Activated CD8-positive, alpha-beta memory T cell treated with anti-CD3 and anti-CD28 coated beads, Interleukin-2, amount 50 U/mL, for 4 hours (primary cell): ENCODE results near the gene SPTLC1.
"Not testable (repeated sequence)": the region's sequence is repeated elsewhere in the genome, so short reads cannot be mapped to it uniquely, and the experiment has no call there.

ENCODE experiments used
- DNase-seq: peaks from one replicate; pipeline ENCODE4 v3.0.0-alpha.2; 2020

The SPTLC1 gene

DNA sequence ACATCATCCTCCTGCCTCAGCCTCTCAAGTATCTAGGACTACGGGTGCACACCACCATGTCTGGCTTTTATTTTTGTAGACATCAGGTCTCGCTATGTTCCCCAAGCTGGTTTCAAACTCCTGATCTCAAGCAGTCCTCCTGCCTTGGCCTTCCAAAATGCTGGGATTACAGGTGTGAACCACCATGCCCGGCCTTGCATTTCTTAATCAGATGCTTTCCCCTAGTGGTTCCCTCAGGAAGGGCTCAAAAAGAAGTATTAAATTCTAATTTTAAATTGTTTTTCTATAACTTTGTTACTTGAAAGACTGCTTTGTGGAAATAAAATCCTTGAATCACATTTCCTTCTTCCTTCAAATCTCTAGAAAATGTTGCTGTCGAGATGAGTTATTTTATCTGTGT lies 85.7 kb downstream of the SPTLC1 start:
- DNase-seq, result no peak

DNA sequence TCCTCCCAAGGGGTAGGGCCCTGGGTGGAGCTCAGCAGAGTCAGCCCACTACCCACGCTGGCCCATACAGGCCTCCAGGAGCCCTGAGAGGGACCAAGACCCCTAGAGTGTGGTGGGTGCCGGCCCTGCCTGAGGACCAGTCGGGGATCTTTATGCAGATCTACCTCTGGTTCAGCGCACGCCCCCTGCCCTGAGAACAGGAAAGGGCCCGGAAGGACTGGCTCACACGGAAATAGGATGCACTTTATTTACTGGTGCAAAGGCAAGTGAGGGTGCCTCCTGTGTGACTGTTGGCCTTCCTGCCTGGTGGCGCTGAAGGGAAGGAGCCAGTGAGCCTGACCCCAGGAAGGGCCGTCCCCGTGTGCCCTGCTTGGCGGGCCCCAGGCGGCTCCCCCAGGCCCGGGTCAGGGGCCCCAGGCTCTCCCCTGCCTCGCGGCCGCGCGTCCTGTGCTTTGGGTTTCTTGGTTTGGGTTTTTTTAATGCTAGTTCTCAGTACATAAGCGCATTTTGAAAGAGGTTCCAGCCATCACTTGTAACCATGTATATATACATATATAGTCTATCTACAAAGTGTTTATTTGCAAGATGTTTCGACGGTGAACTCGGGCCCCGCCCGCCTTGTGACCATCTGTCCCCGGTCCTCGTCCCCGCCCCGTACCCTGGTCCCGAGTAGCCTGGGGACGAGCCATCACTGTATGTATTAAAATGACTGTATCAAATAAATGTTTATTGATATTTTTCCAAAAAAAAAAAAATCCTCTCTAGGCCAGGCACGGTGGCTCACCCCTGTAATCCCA lies 88.8 kb downstream of the SPTLC1 start:
- no peak for DNase-seq

DNA sequence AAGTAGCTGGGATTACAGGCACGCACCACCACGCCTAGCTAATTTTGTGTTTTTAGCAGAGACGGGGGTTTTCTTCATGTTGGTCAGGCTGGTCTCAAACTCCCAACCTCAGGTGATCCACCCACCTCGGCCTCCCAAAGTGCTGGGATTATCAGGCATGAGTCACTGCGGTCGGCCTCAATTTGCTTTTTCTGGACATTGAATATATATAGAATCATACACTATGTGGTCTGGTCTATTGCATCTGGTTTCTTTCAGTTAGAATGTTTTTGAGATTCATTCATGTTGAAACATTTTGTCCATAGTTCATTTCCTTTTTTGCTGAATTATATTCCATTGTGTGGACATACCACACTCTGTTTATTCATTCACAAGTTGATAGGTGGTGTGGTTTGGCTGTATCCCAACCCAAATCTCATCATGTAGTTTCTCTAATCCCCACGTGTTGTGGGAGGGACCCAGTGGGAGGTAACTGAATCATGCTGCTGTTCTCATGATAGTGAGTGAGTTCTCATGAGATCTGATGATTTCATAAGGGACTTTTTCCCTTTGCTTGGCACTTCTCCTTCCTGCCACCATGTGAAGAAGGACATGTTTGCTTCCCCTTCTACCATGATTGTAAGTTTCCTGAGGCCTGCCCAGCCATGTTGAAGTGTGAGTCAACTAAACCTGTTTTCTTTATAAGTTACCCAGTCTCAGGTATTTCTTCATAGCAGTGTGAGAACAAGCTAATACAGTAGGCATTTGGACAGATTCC lies 93.2 kb downstream of the SPTLC1 start:
- not testable (repeated sequence) for DNase-seq

DNA sequence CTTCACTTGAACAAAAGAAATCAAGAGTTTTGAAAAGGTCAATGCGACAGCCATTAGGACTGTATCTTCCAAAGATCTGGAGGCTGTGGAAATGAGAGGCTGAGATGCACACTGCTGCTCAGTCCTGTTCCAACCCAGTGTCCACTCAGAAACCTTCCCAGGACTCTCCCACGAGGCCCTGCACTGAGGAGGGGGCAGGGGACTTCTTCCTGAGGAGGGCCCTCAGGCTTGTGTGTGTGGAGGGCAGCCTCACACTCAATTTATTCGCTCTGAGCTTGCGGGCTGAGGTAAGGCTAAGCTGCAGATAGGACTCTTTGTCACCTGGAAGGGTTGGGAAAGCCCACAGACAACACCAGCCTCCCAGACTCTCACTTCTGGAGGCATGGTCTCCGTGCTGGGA lies 95.6 kb downstream of the SPTLC1 start:
- no peak for DNase-seq

DNA sequence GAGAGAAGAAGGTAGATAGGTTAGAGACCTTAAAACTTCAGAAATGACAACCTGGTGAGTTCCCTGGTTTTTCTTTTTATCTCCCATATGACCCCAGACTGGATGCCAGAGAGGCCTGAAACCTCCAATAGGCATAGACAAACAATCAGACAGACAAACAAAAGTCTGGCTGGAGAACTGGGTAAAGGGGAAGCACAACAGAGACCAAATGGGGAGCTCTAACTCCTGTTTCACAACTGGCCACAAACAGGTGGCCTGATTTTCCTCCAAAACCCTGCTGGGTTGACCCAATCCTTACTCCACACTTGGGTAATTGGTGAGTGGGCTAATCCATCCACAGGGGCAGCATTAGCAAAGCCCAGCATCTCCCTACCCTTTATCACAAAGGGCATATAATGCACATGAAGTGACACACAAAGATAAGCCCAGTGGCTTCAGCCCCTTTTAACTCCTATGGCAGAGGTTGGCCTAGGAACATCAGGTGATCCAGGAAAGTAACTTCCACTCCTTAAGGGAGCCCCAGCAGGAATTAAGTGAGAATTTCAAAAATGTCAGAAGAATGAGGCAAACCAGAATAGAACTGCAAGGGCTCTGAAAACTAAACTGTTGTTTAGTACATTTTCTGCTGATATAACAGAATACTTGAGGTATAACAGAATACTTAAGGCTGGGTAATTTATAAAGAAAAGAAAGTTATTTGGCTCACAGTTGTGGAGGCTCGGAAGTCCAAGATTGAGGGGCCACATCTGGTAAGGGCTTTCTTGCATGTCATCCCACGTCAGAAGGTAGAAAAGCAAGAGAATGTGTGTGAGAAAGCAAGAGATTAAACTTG lies 104.3 kb downstream of the SPTLC1 start:
- no peak for DNase-seq

DNA sequence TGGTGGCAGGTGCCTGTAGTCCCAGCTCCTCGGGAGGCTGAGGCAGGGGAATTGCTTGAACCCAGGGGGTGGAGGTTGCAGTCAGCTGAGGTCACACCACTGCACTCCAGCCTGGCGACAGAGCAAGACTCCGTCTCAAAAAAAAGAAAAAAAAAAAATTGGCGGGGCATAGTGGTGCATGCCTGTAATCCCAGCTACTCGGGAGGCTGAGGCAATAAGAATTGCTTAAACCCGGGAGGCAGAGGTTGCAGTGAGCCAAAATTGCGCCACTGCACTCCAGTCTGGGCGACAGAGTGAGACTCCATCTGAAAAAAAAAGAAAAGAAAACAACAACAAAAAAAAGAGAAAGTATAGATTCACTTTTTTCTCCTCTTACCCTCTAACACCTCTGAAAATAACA lies 105.0 kb downstream of the SPTLC1 start:
- not testable (repeated sequence) for DNase-seq

DNA sequence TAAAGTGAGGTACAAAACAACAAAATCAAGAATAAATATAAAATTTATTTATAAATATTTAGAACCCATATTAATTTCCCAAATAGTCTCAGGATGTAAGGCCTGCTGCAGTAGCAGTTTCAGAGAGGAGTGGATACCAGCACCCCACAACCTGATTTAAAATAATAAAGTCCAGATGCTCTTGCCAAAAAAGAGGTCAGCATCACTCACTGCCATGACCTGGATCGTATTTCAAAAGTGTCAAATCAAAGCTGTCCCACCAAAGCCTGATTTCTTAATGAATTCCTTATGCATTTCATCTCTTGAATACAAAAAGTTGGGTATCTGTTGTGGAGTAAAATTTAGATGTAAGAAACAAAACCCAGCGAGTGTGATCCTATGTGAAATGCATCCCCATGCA lies 107.2 kb downstream of the SPTLC1 start:
- DNase-seq, result no peak

DNA sequence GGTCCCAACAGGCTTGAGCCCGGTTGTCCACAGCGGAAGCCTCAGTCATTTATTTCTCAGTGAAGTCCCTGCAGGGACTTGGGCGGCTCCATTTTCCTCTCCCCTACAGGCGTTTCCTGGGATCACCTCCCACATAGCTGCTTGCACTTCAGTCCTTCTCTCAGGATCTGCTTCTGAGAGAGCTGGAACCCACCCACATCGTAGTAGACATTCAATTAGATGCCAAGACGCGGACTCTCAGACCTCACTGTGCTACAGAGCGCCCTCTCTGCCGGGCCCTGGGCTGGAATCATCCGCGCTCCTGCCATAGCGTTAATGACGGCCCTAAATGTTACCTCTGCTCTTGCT lies 111.2 kb downstream of the SPTLC1 start:
- no peak for DNase-seq

DNA sequence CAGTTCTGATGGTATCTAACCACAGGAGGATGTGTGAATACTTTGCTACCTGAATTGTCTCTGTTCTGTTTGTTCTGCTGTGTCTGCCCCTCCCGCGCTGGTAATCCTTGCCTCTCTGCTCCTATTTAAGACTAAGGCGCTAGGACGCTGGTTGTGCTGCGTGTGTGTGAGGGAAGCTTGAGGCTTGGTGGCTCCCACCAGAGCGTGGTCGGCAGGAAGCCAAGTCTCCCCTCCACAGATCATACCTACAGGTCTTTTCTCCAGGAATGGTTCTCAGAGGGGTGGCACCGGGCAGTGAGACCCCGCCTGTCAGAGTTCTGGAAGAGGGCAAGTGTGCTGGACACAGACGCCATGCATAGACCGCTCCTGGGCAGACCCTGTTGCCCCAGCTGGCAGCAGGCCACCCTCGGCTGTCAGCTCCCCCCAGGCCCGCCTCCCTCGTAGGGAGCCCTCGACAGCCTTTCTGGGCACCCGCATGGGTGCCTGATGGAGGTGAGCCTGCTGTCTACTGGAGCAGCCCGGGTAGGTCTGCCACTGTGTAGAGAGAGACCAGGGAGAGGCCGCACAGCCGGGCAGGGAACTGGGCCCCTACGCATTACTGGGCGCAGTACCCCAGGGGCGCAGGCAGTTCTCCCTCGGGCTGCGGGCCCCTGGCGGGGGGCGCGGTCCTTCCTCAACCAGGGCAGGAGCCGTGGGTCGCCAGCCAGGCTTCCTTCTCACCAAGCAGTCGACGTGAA lies 111.7 kb downstream of the SPTLC1 start:
- no peak for DNase-seq

DNA sequence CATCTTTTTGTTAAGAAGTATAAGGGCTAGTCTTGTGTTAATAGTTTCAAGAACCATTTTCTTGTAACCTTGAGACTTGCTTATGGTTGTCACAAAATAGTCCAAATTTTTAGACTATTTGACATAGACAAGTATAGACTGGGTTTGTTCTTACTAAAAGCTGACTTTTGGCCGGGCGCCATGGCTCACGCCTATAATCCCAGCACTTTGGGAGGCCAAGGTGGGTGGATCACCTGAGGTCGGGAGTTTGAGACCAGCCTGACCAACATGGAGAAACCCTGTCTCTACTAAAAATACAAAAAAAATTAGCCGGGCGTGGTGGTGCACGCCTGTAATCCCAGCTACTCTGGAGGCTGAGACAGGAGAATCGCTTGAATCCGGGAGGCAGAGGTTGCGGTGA lies 113.3 kb downstream of the SPTLC1 start:
- not testable (repeated sequence) for DNase-seq

DNA sequence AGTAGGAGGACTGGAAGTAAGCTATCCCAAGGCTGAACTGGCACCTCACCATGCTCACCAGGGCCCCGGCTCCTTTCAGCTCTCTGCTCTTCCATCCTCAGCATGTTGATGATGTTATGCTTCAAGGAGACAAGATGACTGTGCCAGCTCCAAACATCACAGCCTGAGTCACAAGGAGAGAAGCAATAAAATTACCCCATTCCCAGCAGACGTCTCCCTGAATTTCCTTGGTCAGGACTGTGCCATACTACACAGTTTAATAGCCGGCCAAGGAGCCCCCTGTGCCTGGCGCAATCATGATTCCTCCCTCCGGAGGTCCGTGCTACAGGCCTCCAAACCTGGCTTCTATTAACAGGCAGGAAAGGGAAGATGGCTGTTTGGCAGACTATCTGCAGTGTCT lies 114.0 kb downstream of the SPTLC1 start:
- DNase-seq, result no peak

DNA sequence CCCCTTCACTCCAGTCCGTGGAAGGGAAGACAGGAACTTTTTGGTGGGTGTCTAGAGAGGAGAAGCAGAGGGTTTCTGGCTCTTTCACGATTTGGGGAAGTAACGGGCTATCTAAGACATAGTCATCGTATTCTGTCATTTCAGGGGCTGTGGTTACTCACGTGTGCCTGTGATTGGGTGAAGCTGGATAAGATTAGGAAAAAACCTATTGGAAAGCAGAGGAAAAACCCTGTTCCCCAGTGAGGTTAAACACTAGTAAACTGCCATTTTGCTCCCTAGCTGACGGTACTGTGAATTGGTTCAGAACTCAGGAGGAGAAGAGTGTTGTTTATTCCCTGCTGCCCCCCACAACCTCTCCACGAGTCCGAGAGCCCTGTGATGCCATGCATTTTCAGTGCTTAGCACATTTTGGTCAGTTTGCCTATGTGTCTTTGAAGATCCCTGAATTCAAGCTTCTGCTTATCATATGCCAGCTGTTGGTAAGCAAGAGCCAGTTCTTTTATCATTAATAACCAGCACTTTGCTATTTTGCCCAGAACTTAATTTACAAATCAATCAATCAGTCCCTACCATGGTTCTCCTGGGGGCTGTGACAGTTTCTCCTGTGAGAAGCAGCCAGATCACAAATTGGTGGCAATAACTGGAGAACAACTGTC lies 120.1 kb downstream of the SPTLC1 start:
- no peak for DNase-seq

DNA sequence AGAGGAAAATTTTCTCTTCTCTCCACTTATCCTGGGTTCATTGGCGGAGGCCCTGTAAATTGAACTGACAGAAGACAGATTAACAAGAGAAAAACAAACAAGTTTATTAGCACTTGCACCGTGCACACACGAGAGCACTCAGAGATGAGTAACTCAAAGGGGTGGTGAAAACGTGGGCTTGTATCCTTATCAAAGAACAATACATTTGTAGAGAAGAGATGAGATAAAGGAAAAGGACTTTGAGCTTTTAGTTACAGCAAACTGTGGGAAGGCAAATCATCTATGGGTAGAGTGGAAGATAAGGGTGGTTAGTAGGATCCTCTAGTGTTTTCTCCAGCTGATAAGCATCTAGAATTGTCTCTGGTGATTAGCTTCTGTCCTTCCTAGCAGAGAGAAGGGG lies 120.8 kb downstream of the SPTLC1 start:
- DNase-seq, result no peak

DNA sequence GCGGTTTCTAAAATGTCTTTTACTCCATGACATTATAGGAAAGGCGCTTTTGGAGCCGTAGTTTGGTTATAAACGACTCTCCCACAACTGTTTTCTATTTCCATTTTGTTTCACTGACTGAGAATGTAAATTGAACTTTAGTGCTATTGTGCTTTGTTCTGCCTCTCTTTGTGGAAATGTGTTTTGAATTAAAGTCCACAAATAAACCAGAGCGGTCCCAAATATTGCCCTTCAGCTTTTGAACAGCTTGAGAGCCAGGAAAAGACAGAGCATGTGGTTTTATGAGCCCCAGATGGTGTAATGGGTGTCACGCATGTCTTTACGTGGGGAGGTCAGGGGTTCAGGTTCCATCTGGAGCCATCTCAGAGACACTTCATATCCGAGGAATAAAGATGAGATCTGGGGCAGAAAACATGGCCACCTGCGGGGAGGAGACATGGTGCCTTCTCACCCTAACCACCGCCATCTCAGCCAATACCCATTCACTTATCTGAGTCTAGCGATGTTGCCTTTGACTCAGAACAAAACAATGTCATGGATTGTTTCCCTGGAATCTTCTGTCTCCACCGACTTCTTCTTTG lies 122.7 kb downstream of the SPTLC1 start:
- DNase-seq, result no peak

DNA sequence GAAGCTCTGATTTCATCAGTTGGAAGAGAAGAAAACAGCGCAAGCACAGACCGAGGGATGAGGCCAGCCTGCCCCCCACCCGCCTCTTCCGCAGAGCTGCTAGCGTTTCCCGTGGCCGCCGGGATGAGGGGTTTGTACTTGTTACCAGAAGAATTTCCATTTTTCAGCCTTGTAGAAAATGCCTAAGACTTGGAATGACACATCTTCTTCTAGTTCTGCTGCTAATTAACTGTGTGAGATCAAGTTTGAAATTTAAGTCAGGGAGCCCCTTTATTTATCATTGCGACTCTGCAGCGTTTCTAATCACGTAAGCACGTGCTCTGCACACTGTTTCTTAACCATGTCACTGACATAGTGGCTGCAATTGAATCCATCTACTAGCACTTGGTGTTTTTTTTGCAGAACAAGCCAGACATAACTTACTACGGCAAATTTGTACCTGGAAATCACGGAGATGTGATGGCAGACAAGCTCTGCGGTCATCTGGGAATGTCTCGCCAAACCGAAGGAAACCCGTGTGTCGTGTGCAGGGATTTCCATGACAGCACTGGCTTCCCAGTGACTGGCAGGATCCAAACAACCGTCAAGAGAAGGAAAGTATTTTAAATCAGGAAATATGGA lies 123.4 kb downstream of the SPTLC1 start:
- no peak for DNase-seq

DNA sequence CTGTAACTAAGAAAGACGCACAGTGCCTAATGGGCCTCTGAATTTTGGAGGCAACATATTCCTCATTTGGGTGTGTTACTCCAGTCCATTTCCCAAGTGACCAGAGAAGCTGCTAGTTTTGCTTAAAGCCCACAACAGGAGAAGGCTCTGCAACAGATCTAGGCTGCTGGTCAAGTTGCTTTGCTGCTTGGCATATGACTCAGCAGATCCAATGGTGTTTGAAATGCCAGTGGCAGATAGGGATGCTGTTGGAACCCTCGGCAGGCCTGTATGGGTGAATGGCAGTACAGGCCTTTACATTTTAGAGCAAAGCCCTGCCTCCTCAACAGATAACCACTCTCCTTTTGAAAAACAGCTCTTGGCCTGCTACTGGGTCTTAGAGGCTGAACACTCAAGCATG lies 129.0 kb downstream of the SPTLC1 start:
- no peak for DNase-seq

DNA sequence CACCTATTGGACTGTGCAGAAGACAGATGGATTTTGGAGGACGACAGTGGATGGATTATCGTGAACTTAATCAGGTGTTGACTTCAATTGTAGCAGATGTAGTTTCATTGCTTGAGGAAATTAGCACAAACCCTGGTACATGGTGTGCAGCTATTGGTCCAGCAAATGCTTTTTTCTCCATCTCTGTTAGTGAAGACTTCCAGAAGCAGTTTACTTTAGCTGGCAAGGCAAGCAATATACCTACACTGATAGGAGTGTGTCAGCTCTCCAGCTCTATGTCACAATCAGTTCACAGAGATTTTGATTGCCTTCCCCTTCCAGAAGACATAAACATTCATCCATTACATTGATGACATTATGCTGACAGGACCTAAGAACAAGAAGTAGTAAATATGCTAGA lies 129.5 kb downstream of the SPTLC1 start:
- no peak for DNase-seq
